ELR (cell line): Measurements from ENCODE around the gene CSH1.
A peak's percentile ranks its signal among the peaks of the same experiment; 100 is the strongest.
"Not testable (repeated sequence)": the region's sequence is repeated elsewhere in the genome, so short reads cannot be mapped to it uniquely, and the experiment has no call there.

Experiments used
- DNase-seq: peaks from one replicate; pipeline ENCODE4 v3.0.0-alpha.2; 2015; ENCODE audit warnings: low read depth

The CSH1 gene

DNA sequence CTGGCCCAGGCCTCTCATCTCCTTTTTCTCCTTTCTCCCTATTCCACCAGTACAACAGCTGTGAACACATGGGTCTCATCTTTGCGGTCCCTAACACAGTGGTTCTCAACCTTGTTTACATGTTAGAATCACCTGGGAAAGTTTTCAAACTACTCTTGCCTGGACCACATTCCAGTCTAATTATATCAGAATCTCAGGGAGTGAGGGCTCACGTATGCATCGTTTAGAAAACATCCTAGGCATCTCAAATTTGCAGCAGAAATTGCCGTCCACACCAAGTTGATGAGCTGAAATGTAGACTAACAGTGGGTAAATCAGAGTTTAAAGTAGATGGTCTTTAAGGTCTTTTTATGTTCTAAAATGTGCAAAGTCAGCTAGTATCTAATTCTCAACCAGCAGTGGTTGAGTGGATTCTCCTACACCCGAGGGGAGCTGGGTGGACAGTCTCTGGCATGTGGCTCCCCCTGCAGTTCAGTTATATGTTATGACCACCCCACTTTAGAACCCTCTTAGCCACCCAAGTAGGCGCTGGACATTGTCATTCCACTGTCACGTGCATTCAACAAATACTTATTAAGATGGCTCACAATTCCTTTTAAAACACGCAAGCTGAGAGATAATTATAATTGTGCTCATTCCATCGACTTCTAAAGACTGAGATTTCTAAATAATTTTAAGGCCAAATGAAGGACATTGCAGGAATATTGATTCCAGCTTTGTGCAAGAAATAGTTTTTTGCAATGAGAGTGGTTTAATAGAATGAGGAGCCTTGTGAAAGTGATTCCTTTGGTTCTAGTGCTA, 26.7 kb downstream of the CSH1 start:
- peak; percentile 39 for DNase-seq

GRCh38 chr17:63866625-63867024, 29.7 kb downstream of the CSH1 start:
- not testable (repeated sequence) for DNase-seq

DNA sequence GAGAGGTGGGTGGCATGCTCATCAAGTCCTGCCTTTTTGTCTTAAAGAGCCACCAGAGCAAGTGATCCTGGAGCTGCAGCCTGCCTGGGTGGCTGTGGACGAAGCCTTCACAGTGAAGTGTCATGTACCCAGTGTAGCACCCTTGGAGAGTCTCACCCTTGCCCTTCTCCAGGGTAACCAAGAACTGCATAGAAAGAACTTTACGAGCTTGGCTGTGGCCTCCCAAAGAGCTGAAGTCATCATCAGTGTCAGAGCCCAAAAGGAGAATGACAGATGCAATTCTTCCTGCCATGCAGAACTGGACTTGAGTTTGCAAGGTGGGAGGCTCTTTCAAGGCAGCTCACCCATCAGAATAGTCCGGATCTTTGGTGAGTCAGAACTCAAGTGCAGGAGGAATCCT, 37.1 kb downstream of the CSH1 start:
- DNase-seq: no peak

GRCh38 chr17:63856425-63856824, 39.9 kb downstream of the CSH1 start:
- not testable (repeated sequence) for DNase-seq

DNA sequence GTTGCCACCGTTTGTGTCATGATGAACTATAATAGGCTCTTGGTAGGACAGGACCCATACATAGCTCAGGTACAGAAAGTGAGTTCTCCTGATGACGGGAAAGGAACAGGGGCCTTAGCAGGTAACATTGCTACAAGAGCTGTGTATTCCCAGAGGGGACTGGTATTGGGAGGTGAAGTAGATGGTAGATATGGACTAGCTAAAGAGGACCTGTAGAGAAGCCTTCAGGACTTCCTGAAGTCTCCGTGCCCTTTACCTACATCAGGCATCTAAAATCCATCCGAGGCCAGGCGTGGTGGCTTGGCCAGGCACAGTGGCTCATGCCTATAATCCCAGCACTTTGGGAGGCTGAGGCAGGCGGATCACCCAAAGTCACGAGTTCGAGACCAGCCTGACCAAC, 41.2 kb downstream of the CSH1 start:
- DNase-seq: no peak

DNA sequence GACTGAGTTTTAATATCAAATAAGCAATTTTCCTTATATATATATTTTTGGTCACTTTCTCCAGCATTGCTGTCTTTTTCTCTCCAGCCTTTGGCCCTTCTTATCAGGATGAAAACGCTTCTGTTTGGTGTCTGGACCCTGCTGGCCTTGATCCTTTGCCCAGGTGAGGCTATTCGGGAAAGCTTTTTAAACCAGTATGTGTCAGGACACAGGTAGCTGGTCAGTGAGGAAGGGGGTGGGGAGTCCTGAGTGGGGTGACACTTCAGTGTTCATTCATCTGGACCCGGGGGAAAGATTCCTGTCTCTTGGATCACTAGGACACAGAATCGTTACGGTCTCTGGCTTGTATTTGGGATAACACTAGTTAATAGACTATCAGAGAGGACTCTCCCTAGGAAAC, 41.7 kb downstream of the CSH1 start:
- no peak for DNase-seq

GRCh38 chr17:63853260-63853659, 43.1 kb downstream of the CSH1 start:
- DNase-seq: no peak

GRCh38 chr17:63850401-63850800, 46.0 kb downstream of the CSH1 start:
- DNase-seq: no peak

GRCh38 chr17:63848834-63849689, 47.3 kb downstream of the CSH1 start:
- peak; percentile 80 for DNase-seq

DNA sequence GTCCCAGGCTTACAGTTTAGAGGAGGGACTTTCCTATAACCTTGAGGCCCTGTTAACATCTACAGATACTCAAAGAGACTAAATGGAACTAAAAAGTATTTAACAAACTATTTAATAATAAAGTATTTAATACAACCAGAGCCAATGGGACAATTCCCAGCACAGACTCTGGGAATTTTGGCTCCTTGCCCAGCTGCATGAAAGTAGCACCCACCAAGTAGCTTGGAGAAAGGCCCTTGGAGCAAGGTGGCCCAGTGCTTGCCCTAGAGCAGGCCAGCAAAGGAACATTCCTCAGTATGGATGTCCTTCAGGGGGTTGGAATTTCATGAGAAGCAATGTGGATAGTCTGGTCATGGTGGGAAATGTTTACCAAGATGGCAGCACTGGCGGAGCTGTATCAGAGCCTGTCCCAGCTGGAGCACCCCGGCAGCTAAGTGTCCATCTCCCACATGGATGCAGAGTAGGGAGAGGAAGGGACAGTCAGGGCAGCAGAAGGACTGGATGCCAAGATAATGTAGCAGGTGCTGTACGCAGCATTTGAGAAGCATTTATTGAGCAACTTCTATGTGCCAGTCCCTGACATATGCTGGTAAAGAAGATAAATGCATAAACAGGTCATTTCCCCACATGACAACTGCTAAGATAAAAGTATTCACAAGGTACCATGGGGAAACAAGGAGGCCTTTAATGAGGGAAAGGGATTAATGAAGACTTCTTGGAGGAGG, 48.7 kb downstream of the CSH1 start:
- DNase-seq: no peak

DNA sequence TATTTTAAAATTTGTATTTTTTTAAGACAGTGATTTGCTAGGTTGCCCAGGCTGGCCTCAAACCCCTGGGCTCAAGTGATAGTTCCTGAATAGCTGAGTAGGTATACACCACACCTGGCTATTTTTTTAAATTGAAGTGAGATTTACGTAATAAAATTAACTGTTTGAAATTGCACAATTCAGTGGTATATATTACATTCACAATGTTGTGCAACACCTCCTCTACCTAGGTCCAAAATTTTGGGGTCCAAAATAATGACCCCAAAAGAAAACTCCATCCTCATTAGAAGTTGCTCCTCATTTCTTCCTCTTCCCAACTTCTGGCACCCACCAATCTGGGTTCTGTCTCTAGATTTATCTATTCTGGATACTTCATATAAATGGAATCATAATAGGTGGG, 50.9 kb downstream of the CSH1 start:
- no peak for DNase-seq
